BE2C (cell line): Measurements from ENCODE around the gene GKAP1. TPM values are rescaled to one million over a fixed set of nuclear protein-coding genes. Genes with fewer than 3 reads are reported as not detected.
"Not testable (repeated sequence)": the region's sequence is repeated elsewhere in the genome, so short reads cannot be mapped to it uniquely, and the experiment has no call there.

ENCODE experiments used
- DNase-seq: peaks from one replicate; pipeline ENCODE4 v3.0.0-alpha.2; 2020
- H3K27me3 ChIP-seq: fragments of 250-450 bp; sonication (Bioruptor Pico); 2 replicates; pipeline ENCODE4 v1.5.1; 2020; ENCODE audit warnings: mild to moderate bottlenecking
- H3K36me3 ChIP-seq: fragments of 250-450 bp; sonication (Bioruptor Pico); 2 replicates; pipeline ENCODE4 v1.5.1; 2020; ENCODE audit warnings: mild to moderate bottlenecking
- H3K4me1 ChIP-seq: fragments of 250-450 bp; sonication (Bioruptor Pico); 2 replicates; pipeline ENCODE4 v1.5.1; 2020
- H3K4me3 ChIP-seq: 2 replicates; pipeline ENCODE4 v1.5.1; 2011; ENCODE audit warnings: low read depth, low read length
- H3K9me3 ChIP-seq: fragments of 250-450 bp; sonication (Bioruptor Pico); 2 replicates; pipeline ENCODE4 v1.5.1; 2020
- CTCF ChIP-seq: IDR thresholded peaks from 2 replicates; pipeline ENCODE4 v1.5.1; 2012; ENCODE audit warnings: mild to moderate bottlenecking, low read depth, low read length
- polyA plus RNA-seq: library from polyadenylated mRNA; unstranded; fragments of >200 nt; gene quantifications from one replicate; pipeline ENCODE4 v1.2.1, GENCODE V29; 2012; ENCODE audit warnings: low read depth, missing spikeins; ENCODE audit not compliant: insufficient read length, insufficient read depth

The GKAP1 gene
- polyA plus RNA-seq = 0.85 TPM

GRCh38 chr9:83817356-83818278 lies at the start of gene GKAP1:
Gene GKAP1 (minus strand): TSS chr9:83817769. CDS start chr9:83806517, 11,252 bp downstream.
- peak; percentile 84 for DNase-seq
- H3K36me3 ChIP-seq, H3K9me3 ChIP-seq, H3K27me3 ChIP-seq, H3K4me1 ChIP-seq: not testable (repeated sequence)
- H3K4me3 ChIP-seq = peak within 1 kb of the TSS; percentile 62

GRCh38 chr9:83849895-83850294 lies 32.3 kb upstream of the GKAP1 start:
- not testable (repeated sequence) for H3K27me3 ChIP-seq, H3K4me1 ChIP-seq, H3K4me3 ChIP-seq, H3K9me3 ChIP-seq, DNase-seq, H3K36me3 ChIP-seq

GRCh38 chr9:83837070-83837643 lies 19.6 kb upstream of the GKAP1 start:
- not testable (repeated sequence) for H3K4me1 ChIP-seq, H3K4me3 ChIP-seq, H3K9me3 ChIP-seq, H3K27me3 ChIP-seq, DNase-seq, H3K36me3 ChIP-seq
- TF ChIP-seq CTCF = peak; percentile 14; the same call in 1 of the 2 replicates

GRCh38 chr9:83830426-83831071 lies 13.0 kb upstream of the GKAP1 start:
- not testable (repeated sequence) for DNase-seq, H3K36me3 ChIP-seq, H3K4me3 ChIP-seq, H3K27me3 ChIP-seq, H3K9me3 ChIP-seq, H3K4me1 ChIP-seq

GRCh38 chr9:83824986-83825623 lies 7.5 kb upstream of the GKAP1 start:
- not testable (repeated sequence) for DNase-seq

GRCh38 chr9:83817011-83817355 lies 586 bp downstream of the GKAP1 start:
- H3K36me3 ChIP-seq, H3K9me3 ChIP-seq, H3K4me1 ChIP-seq, H3K27me3 ChIP-seq: not testable (repeated sequence)
- peak; percentile 24 for DNase-seq
- peak overlapping the region; percentile 62 for H3K4me3 ChIP-seq

More at GRCh38 chr9:83824986-83825623, 7.5 kb upstream of the GKAP1 start:
- H3K4me1 ChIP-seq, H3K36me3 ChIP-seq, H3K27me3 ChIP-seq, H3K9me3 ChIP-seq, H3K4me3 ChIP-seq: not testable (repeated sequence)

GRCh38 chr9:83815120-83815519 lies 2.4 kb downstream of the GKAP1 start:
- not testable (repeated sequence) for H3K9me3 ChIP-seq, H3K36me3 ChIP-seq, H3K4me3 ChIP-seq, H3K4me1 ChIP-seq, DNase-seq, H3K27me3 ChIP-seq

- DNase-seq, H3K9me3 ChIP-seq, H3K27me3 ChIP-seq, H3K4me3 ChIP-seq, H3K4me1 ChIP-seq, H3K36me3 ChIP-seq: not testable (repeated sequence)
Observed at GRCh38 chr9:83809213-83809612, 8.4 kb downstream of the GKAP1 start.

GRCh38 chr9:83804454-83804853 lies 13.1 kb downstream of the GKAP1 start:
- not testable (repeated sequence) for H3K36me3 ChIP-seq, H3K27me3 ChIP-seq, DNase-seq, H3K4me3 ChIP-seq, H3K9me3 ChIP-seq, H3K4me1 ChIP-seq

GRCh38 chr9:83803941-83804340 lies 13.6 kb downstream of the GKAP1 start:
- H3K9me3 ChIP-seq, H3K36me3 ChIP-seq, H3K4me3 ChIP-seq, H3K4me1 ChIP-seq, DNase-seq, H3K27me3 ChIP-seq: not testable (repeated sequence)
